ENCODE data around the gene CCDC87.
"Not testable (repeated sequence)": the region's sequence is repeated elsewhere in the genome, so short reads cannot be mapped to it uniquely, and the experiment has no call there.

CCDC87 gene

DNA sequence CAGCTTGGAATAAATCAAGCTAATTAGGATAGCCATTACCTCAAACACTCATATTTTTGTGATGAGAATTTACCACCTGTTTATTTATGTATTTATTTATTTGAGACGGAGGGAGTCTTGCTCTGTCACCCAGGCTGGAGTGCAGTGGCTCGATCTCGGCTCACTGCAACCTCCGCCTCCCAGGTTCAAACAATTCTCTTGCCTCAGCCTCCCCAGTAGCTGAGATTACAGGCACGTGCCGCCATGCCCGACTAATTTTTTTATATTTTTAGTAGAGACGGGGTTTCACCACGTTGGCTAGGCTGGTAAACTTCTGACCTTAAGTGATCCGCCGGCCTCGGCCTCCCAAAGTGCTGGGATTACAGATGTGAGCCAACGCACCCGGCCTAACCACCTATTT is 47.9 kb downstream of the CCDC87 start:
- not testable (repeated sequence) for H3K4me3 ChIP-seq (ENCODE audit: low read length); H3K4me1 ChIP-seq (ENCODE audit: control insufficient read depth, insufficient read depth, low read length); H3K36me3 ChIP-seq (ENCODE audit: control insufficient read depth, insufficient read depth, low read length); DNase-seq (ENCODE audit: low read depth, low spot score); H3K27me3 ChIP-seq (ENCODE audit: control insufficient read depth, insufficient read depth, low read length); H3K27ac ChIP-seq (ENCODE audit: low read length); H3K9me3 ChIP-seq (ENCODE audit: control insufficient read depth, insufficient read depth, low read length)
- no CpG with 5 or more reads among the region's 14 CpGs for WGBS (ENCODE audit: insufficient coverage, insufficient read length)

DNA sequence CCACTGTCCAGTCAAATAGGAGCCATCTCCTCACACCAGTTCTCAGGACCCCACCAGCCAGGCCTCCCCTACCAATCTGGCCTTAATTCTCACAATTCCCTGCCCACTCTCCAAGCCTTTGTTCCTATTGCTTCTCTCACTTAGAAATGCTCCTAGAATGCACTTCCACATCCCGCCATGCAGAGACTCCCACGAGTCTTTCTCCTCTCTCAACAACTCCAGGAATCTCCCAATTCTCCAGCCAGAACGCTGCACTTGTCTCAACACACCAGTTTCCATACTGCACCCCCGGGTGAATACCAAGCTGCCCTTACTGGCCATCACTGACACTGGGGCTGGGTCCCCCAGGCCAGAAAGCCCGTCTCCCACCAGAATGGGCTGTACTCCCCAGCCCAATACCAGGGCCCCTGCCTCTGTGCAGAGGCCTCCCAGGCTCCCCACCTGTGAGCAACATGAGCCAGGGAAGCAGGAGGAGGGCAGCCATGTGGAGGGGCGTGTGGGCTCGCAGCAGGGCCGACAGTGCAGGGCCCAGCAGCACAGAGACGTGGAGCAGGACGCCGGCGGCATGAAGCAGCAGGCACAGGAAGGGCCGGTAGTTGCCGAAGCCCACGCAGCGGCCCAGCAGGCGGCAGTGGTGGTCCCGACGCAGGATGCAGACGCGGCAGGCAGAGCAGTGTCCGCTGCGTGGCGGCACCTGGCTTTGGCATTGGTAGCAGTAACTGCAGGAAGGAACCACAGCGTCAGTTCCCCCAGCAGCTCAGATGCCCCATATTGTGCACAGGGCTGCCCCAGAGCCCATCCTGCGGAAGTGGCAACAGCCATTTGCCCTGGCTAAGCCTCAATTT is 49.4 kb downstream of the CCDC87 start:
- no peak for DNase-seq (ENCODE audit: low read depth, low spot score)
- Histone ChIP-seq H3K4me1 (ENCODE audit: control insufficient read depth, insufficient read depth, low read length) (no peaks in the 10 kb centered on the region), H3K27ac (ENCODE audit: low read length) (no peak overlapping the region), H3K4me3 (ENCODE audit: low read length) (no peak overlapping the region), H3K36me3 (ENCODE audit: control insufficient read depth, insufficient read depth, low read length) (no peaks in the 10 kb centered on the region), H3K27me3 (ENCODE audit: control insufficient read depth, insufficient read depth, low read length) (no peaks in the 10 kb centered on the region), H3K9me3 (ENCODE audit: control insufficient read depth, insufficient read depth, low read length) (no peaks in the 10 kb centered on the region)
- no CpG with 5 or more reads among the region's 26 CpGs for WGBS (ENCODE audit: insufficient coverage, insufficient read length)

DNA sequence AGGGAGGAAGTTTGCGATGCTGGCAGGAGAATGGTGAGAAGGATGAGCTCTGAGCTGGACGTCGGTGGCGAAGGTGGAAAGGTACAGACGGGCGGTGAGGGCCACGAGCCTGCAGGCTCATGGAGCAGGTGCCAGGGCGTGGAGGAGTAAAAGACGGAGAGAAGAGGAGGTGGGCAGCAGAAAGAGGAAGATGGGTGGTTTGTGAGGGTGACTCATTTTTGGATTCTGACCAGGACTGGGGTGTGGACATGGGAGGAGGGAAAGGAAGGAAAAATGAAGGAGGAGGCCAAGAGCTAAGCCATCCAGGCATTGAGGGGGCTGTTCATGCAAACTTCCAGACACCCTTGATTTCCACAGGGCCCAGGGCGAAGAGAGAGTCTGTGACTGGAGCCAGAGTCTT is 50.5 kb downstream of the CCDC87 start:
- Histone ChIP-seq H3K4me1 (ENCODE audit: control insufficient read depth, insufficient read depth, low read length) (no peaks in the 10 kb centered on the region), H3K9me3 (ENCODE audit: control insufficient read depth, insufficient read depth, low read length) (no peaks in the 10 kb centered on the region), H3K4me3 (ENCODE audit: low read length) (no peak overlapping the region), H3K27ac (ENCODE audit: low read length) (no peak overlapping the region), H3K27me3 (ENCODE audit: control insufficient read depth, insufficient read depth, low read length) (no peaks in the 10 kb centered on the region), H3K36me3 (ENCODE audit: control insufficient read depth, insufficient read depth, low read length) (no peaks in the 10 kb centered on the region)
- no peak for DNase-seq (ENCODE audit: low read depth, low spot score)
- WGBS (ENCODE audit: insufficient coverage, insufficient read length): no CpG with 5 or more reads among the region's 10 CpGs

DNA sequence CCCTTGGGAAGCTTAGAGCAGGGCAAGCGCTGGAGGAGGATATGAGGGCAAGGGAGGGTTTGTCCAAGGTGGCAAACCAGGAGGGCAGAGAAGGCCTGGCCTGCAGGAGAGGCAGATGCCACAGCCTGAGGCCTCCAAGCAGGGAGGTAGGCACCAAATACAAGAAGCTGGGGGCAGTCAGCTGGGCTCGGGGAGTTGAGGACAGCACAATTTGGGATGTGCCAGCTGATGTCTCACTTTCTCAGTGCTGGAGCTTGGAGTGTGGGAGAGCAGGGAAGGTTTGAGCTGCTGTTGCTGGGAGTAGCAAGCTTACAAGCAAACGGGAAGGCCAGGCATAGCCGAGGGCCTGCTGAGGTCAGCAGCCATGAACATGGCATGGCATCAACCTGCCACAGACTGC is 51.0 kb downstream of the CCDC87 start:
- no peaks in the 10 kb centered on the region for H3K27me3 ChIP-seq (ENCODE audit: control insufficient read depth, insufficient read depth, low read length)
- WGBS (ENCODE audit: insufficient coverage, insufficient read length): no CpG with 5 or more reads among the region's 4 CpGs
- no peak overlapping the region for H3K4me3 ChIP-seq (ENCODE audit: low read length)
- no peak for DNase-seq (ENCODE audit: low read depth, low spot score)
- no peaks in the 10 kb centered on the region for H3K9me3 ChIP-seq (ENCODE audit: control insufficient read depth, insufficient read depth, low read length)
- H3K36me3 ChIP-seq (ENCODE audit: control insufficient read depth, insufficient read depth, low read length): no peaks in the 10 kb centered on the region
- H3K27ac ChIP-seq (ENCODE audit: low read length): no peak overlapping the region
- H3K4me1 ChIP-seq (ENCODE audit: control insufficient read depth, insufficient read depth, low read length): no peaks in the 10 kb centered on the region

DNA sequence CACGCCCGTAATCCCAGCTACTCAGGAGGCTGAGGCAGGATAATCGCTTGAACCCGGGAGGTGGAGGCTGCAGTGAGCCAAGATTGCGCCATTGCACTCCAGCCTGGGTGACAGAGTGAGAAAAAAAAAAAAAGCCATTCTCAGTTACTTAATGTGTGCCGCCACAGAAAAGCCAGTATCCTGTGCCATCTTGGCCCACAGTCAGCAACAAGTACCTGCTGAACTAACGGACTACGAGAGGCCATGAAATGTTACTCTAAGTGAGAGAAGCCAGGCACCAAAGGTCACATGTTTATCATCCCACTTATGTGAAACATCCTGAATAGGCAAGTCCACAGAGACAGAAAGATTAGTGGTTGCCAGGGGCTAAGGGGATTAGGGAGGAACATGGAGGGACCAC is 52.3 kb downstream of the CCDC87 start:
- H3K36me3 ChIP-seq (ENCODE audit: control insufficient read depth, insufficient read depth, low read length); H3K27ac ChIP-seq (ENCODE audit: low read length); DNase-seq (ENCODE audit: low read depth, low spot score); H3K4me1 ChIP-seq (ENCODE audit: control insufficient read depth, insufficient read depth, low read length); H3K4me3 ChIP-seq (ENCODE audit: low read length); H3K27me3 ChIP-seq (ENCODE audit: control insufficient read depth, insufficient read depth, low read length); H3K9me3 ChIP-seq (ENCODE audit: control insufficient read depth, insufficient read depth, low read length): not testable (repeated sequence)
- no CpG with 5 or more reads among the region's 8 CpGs for WGBS (ENCODE audit: insufficient coverage, insufficient read length)
